Measurements from ENCODE around the gene LDLRAD3. TPM values are rescaled to one million over a fixed set of nuclear protein-coding genes. Genes with fewer than 3 reads are reported as not detected.

The LDLRAD3 gene
- total RNA-seq, 1 donor = 3.1 TPM

DNA sequence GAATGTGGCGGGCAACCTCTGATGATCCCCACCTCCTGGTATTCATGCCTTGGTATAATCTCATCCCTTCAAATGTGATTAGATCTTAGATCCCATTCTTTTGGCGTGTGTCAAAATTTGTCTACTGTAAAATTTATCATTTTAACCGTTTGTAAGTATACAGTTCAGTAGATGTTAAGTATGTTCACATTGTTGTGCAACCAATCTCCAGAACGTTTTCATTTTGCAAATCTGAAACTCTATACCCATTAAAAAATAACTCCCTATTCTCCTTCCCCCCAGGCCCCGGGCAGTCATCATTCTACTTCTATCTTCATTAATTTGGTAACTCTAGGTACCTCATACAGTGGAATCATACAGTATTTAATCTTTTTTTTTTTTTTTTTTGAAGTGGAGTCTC is 159.0 kb downstream of the LDLRAD3 start:
- H3K27me3 ChIP-seq (ENCODE audit: insufficient read depth, low read length) = no peaks in the 10 kb centered on the region
- H3K4me1 ChIP-seq (ENCODE audit: insufficient read depth, low read length) = no peaks in the 10 kb centered on the region
- no peak overlapping the region for H3K4me3 ChIP-seq (ENCODE audit: low read length)
- no peaks in the 10 kb centered on the region for H3K9me3 ChIP-seq (ENCODE audit: low read depth, low read length)

- Histone ChIP-seq H3K9me3 (ENCODE audit: low read depth, low read length) (no peaks in the 10 kb centered on the region), H3K4me1 (ENCODE audit: insufficient read depth, low read length) (no peaks in the 10 kb centered on the region), H3K4me3 (ENCODE audit: low read length) (no peak overlapping the region)
Measured at GRCh38 chr11:36103933-36104530, 160.2 kb downstream of the LDLRAD3 start.

GRCh38 chr11:36104660-36104992 is 160.8 kb downstream of the LDLRAD3 start:
- Histone ChIP-seq H3K4me1 (ENCODE audit: insufficient read depth, low read length) (no peaks in the 10 kb centered on the region), H3K4me3 (ENCODE audit: low read length) (no peak overlapping the region), H3K27me3 (ENCODE audit: insufficient read depth, low read length) (no peaks in the 10 kb centered on the region), H3K9me3 (ENCODE audit: low read depth, low read length) (no peaks in the 10 kb centered on the region)

More at GRCh38 chr11:36103933-36104530, 160.2 kb downstream of the LDLRAD3 start:
- no peaks in the 10 kb centered on the region for H3K27me3 ChIP-seq (ENCODE audit: insufficient read depth, low read length)

GRCh38 chr11:36105743-36106581 is 162.1 kb downstream of the LDLRAD3 start:
- no peak overlapping the region for H3K4me3 ChIP-seq (ENCODE audit: low read length)
- H3K4me1 ChIP-seq (ENCODE audit: insufficient read depth, low read length) = no peaks in the 10 kb centered on the region
- no peaks in the 10 kb centered on the region for H3K9me3 ChIP-seq (ENCODE audit: low read depth, low read length)
- H3K27me3 ChIP-seq (ENCODE audit: insufficient read depth, low read length) = no peaks in the 10 kb centered on the region

DNA sequence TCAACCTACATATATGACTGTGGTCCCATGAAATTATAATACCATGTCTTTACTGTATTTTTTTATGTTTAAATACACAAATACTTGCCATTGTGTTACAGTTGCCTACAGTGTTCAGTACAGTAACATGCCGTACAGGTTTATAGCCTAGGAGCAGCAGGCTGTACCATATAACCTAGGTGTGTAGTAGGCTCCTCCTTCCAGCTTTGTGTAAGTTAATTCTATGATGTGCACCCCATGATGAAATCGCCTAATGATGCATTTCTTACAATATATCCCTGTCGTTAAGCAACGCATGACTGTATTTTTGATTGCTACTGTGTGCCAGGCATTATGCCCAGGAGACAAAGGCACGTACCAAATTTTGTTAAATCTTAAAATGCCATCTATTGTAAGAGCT is 163.7 kb downstream of the LDLRAD3 start:
- H3K27me3 ChIP-seq (ENCODE audit: insufficient read depth, low read length) = no peaks in the 10 kb centered on the region
- no peak overlapping the region for H3K4me3 ChIP-seq (ENCODE audit: low read length)
- H3K4me1 ChIP-seq (ENCODE audit: insufficient read depth, low read length) = no peaks in the 10 kb centered on the region
- no peaks in the 10 kb centered on the region for H3K9me3 ChIP-seq (ENCODE audit: low read depth, low read length)

- H3K27me3 ChIP-seq (ENCODE audit: insufficient read depth, low read length) = no peaks in the 10 kb centered on the region
- H3K9me3 ChIP-seq (ENCODE audit: low read depth, low read length) = no peaks in the 10 kb centered on the region
- no peaks in the 10 kb centered on the region for H3K4me1 ChIP-seq (ENCODE audit: insufficient read depth, low read length)
- no peak overlapping the region for H3K4me3 ChIP-seq (ENCODE audit: low read length)
Measured at GRCh38 chr11:36108881-36109589, 165.2 kb downstream of the LDLRAD3 start.

GRCh38 chr11:36109590-36109849 is 165.7 kb downstream of the LDLRAD3 start:
- no peak overlapping the region for H3K4me3 ChIP-seq (ENCODE audit: low read length)
- H3K9me3 ChIP-seq (ENCODE audit: low read depth, low read length) = no peaks in the 10 kb centered on the region

GRCh38 chr11:36109850-36110606 is 166.2 kb downstream of the LDLRAD3 start:
- Histone ChIP-seq H3K4me1 (ENCODE audit: insufficient read depth, low read length) (no peaks in the 10 kb centered on the region), H3K9me3 (ENCODE audit: low read depth, low read length) (no peaks in the 10 kb centered on the region), H3K27me3 (ENCODE audit: insufficient read depth, low read length) (no peaks in the 10 kb centered on the region), H3K4me3 (ENCODE audit: low read length) (no peak overlapping the region)

More at GRCh38 chr11:36109590-36109849, 165.7 kb downstream of the LDLRAD3 start:
- Histone ChIP-seq H3K4me1 (ENCODE audit: insufficient read depth, low read length) (no peaks in the 10 kb centered on the region), H3K27me3 (ENCODE audit: insufficient read depth, low read length) (no peaks in the 10 kb centered on the region)

GRCh38 chr11:36110668-36111410 is 167.0 kb downstream of the LDLRAD3 start:
- Histone ChIP-seq H3K4me3 (ENCODE audit: low read length) (no peak overlapping the region), H3K9me3 (ENCODE audit: low read depth, low read length) (no peaks in the 10 kb centered on the region), H3K27me3 (ENCODE audit: insufficient read depth, low read length) (no peaks in the 10 kb centered on the region), H3K4me1 (ENCODE audit: insufficient read depth, low read length) (no peaks in the 10 kb centered on the region)

- Histone ChIP-seq H3K4me1 (ENCODE audit: insufficient read depth, low read length) (no peaks in the 10 kb centered on the region), H3K9me3 (ENCODE audit: low read depth, low read length) (no peaks in the 10 kb centered on the region), H3K4me3 (ENCODE audit: low read length) (no peak overlapping the region), H3K27me3 (ENCODE audit: insufficient read depth, low read length) (no peaks in the 10 kb centered on the region)
Measured at GRCh38 chr11:36114095-36114494, 170.2 kb downstream of the LDLRAD3 start.

DNA sequence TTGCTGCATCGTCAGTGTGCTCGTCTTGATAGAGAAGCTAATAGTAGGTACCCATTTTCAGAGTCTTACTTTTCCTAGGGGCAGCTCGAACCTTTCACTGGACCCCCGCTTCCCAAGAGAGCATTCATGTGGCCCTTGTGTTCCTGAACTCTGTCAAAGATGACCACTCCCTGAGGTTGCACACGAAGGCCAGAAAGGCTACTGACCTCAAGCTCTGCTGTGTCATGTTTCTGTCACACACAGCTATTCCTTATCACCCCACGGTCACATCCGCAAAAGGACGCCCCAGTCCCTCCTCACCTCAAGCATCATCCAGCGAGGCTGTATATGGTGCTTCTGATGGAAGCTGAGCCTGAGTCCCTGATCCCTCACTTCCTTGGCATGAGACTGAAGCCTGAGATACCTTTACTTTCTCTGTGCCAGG is 171.5 kb downstream of the LDLRAD3 start:
- H3K4me3 ChIP-seq (ENCODE audit: low read length) = no peak overlapping the region
- no peaks in the 10 kb centered on the region for H3K9me3 ChIP-seq (ENCODE audit: low read depth, low read length)
- H3K4me1 ChIP-seq (ENCODE audit: insufficient read depth, low read length) = no peaks in the 10 kb centered on the region
- no peaks in the 10 kb centered on the region for H3K27me3 ChIP-seq (ENCODE audit: insufficient read depth, low read length)

- Histone ChIP-seq H3K27me3 (ENCODE audit: insufficient read depth, low read length) (no peaks in the 10 kb centered on the region), H3K4me3 (ENCODE audit: low read length) (no peak overlapping the region), H3K4me1 (ENCODE audit: insufficient read depth, low read length) (no peaks in the 10 kb centered on the region)
Measured at GRCh38 chr11:36116161-36116560, 172.3 kb downstream of the LDLRAD3 start.

GRCh38 chr11:36118084-36118483 is 174.2 kb downstream of the LDLRAD3 start:
- no peaks in the 10 kb centered on the region for H3K9me3 ChIP-seq (ENCODE audit: low read depth, low read length)
- H3K27me3 ChIP-seq (ENCODE audit: insufficient read depth, low read length) = no peaks in the 10 kb centered on the region
- no peak overlapping the region for H3K4me3 ChIP-seq (ENCODE audit: low read length)
- no peaks in the 10 kb centered on the region for H3K4me1 ChIP-seq (ENCODE audit: insufficient read depth, low read length)

More at GRCh38 chr11:36116161-36116560, 172.3 kb downstream of the LDLRAD3 start:
- H3K9me3 ChIP-seq (ENCODE audit: low read depth, low read length) = no peaks in the 10 kb centered on the region

DNA sequence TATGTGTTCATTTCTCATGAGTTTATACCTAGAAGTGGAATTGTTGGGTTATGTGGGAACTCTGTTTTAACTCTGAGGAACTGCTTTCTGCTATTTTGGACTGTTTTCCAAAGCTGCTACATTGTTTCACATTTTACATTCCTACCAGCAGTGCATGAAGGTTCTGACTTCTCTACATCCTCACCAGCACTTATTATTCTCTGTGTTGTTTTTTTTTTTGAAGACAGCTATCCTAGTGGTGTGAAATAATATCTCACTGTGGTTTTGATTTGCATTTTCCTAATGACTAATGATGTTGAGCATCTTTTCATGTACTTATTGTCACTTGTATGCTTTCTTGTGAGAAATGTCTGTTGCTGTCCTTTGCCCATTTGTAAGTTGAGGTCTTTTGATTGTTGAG is 175.4 kb downstream of the LDLRAD3 start:
- Histone ChIP-seq H3K4me3 (ENCODE audit: low read length) (no peak overlapping the region), H3K4me1 (ENCODE audit: insufficient read depth, low read length) (no peaks in the 10 kb centered on the region), H3K27me3 (ENCODE audit: insufficient read depth, low read length) (no peaks in the 10 kb centered on the region), H3K9me3 (ENCODE audit: low read depth, low read length) (no peaks in the 10 kb centered on the region)

All from mononuclear cell (primary cell).